GM23338 (cell line): ENCODE results near the gene KRT16.
"Not testable (repeated sequence)": the region's sequence is repeated elsewhere in the genome, so short reads cannot be mapped to it uniquely, and the experiment has no call there.

Source experiments
- CTCF ChIP-seq, 2 experiments: fragments of 200-600 bp in 1 of 2; sonication (generic) in 1 of 2; conservative IDR thresholded peaks; 2 replicates each; pipeline versions ENCODE4 v1.5.1 to v1.6.1; 2016 to 2017; ENCODE audit warnings: antibody characterized with exemption in 2 of 2, low read depth in 2 of 2, mild to moderate bottlenecking in 2 of 2, moderate library complexity in 1 of 2
- EZH2phosphoT487 ChIP-seq: fragments of 200-600 bp; sonication (generic); IDR thresholded peaks from one replicate; pipeline ENCODE4 v1.8.1; 2018; ENCODE audit warnings: antibody characterized with exemption; ENCODE audit not compliant: unreplicated experiment
- POLR2AphosphoS5 ChIP-seq: IDR thresholded peaks from 2 replicates; pipeline ENCODE4 v1.6.1; 2016; ENCODE audit warnings: antibody characterized with exemption, low read depth

GRCh38 chr17:41616486-41616885 lies 3.9 kb upstream of the KRT16 start:
- not testable (repeated sequence) for TF ChIP-seq EZH2phosphoT487; POLR2AphosphoS5; CTCF (conservative IDR thresholded peaks at IDR 0.05; ENCODE audit: low read depth in 2 of 2)
